ENCODE measurements around the gene PSIP1. TPM values are rescaled to one million over a fixed set of nuclear protein-coding genes. Genes with fewer than 3 reads are reported as not detected.
A peak's percentile ranks its signal among the peaks of the same experiment; 100 is the strongest.

The PSIP1 gene
- 100 to 1,000 TPM in 4 of 5 experiments, 10 to 100 TPM in 1; 97.8 to 213 (median 120) TPM for total RNA-seq
- 100 to 1,000 TPM; 139 to 155 TPM for polyA plus RNA-seq
- 242 reads per million, percentile 94 among the genes with 10 or more reads in this experiment for total RNA-seq

DNA sequence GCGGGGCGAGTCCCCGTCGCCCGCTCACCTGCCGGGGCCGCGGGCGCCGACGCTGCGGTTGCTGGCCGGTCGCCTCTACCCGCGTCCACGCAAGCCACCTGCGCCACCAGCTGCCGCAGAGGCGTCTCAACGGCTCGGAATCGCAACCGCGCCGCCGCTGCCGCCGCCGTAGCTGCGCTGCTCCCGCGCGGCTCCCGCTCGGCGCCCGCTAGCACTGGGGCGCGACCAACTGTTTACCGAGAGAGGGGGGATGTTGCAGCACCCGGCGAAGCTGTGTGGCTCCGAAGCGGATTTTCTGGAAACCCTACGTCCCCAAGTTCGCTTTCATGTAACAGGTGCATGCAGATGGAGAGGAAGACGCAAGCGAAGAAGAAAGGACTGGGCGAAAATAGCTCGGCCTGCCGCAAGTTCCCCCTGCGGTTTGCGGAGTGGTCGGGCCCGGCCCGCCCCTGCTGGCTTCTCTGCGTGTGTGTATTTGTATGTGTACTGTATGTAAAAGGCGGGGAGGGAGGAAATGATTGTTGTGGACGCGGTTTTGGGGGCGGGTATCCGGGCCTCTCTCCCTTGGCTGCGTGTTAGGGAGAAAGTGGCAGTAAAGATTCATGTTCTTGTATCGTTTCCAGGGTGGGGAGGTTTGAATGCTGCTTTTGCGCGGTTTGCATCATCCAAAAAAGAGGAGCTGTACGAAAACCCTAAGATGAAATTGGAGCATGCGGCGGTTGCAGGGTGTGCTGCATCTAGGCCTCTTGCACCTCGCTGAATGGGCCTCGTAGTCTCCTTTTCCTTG, at the start of gene PSIP1:
Gene PSIP1, minus strand, starts transcription at position 182 of the 787 bp plus-strand sequence. CDS start 782 bp downstream, outside the sequence.
- Mint-ChIP-seq H3K36me3 (peaks cover 3 to 31% (median 22%) of the 10 kb centered on the region in 5 donors), H3K9me3 (peaks cover 0 to 9% (median 0%) of the 10 kb centered on the region in 11 donors), H3K4me3 (peak within 1 kb of the TSS; percentile 90 to 99 (median 95)), H3K27me3 (no peaks in the 10 kb centered on the region), H3K27ac (peak within 1 kb of the TSS; percentile 96 to 100 (median 99)), H3K4me1 (peaks cover 44 to 82% (median 66%) of the 10 kb centered on the region in 7 donors)
- Histone ChIP-seq H3K36me3 (ENCODE audit: control insufficient read depth in 2 of 3, insufficient read depth in 3 of 3, low read length in 3 of 3) (peaks cover 0 to 5% (median under 1%) of the 10 kb centered on the region in 3 experiments), H3K27me3 (ENCODE audit: control insufficient read depth in 2 of 2, insufficient read depth in 2 of 2, low read length in 2 of 2) (no peaks in the 10 kb centered on the region), H3K27ac (ENCODE audit: low read depth, low read length) (peak within 1 kb of the TSS; percentile 88), H3K4me3 (ENCODE audit: low read length) (peak within 1 kb of the TSS; percentile 88), H3K9me3 (ENCODE audit: control insufficient read depth in 2 of 3, low read length in 3 of 3) (no peaks in the 10 kb centered on the region), H3K4me1 (ENCODE audit: control insufficient read depth in 2 of 2, insufficient read depth in 2 of 2, low read length in 2 of 2) (peaks cover 19 to 39% of the 10 kb centered on the region in 2 donors)
- POLR2A ChIA-PET = interaction anchor here (0.7 to 5.7 kb wide), 34 partner anchors 9 to 240 kb away, joined by 3 to 84 read pairs (median 5); partner anchors contain the start of genes CCDC171, SNAPC3 and TTC39B
- intact Hi-C loops (cut with micrococcal nuclease) = loop anchor here (1.0 to 10.0 kb wide), 12 partner anchors 9 to 214 kb away; partner anchors contain the start of genes CCDC171 (in 1 of the 2), SNAPC3 (in 1 of the 2) and TTC39B (in 1 of the 2)
- ATAC-seq (peak; percentile 91), DNase-seq (peak; percentile 82 to 96 (median 94))
- CTCF ChIA-PET = interaction anchor here (0.6 to 1.5 kb wide), 7 partner anchors 15 to 217 kb away, joined by 3 read pairs; no protein-coding TSS in a partner anchor

DNA sequence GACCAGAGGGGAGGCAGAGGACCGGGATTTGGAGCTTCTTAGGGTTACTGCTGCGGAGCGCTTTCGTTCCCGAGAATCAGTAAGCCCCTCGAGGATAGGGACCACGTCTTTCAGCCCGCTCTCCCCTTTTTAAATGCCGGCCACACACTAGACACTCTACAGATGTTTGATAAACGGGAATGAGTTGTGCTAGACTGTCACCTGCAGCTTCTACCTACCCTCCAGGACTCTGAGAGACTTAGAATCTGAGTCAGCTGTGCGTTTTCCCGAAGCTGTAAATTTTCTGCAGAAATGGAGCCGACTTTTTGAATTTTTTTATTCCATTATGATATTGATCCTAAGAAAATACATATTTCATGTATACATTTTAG, 42.7 kb upstream of the PSIP1 start:
- H3K4me1 Mint-ChIP-seq = peaks cover 0 to 23% (median 12%) of the 10 kb centered on the region in 7 donors
- H3K36me3 ChIP-seq (ENCODE audit: control insufficient read depth in 2 of 3, insufficient read depth in 3 of 3, low read length in 3 of 3) = no peaks in the 10 kb centered on the region
- H3K27me3 ChIP-seq (ENCODE audit: control insufficient read depth in 2 of 2, insufficient read depth in 2 of 2, low read length in 2 of 2) = no peaks in the 10 kb centered on the region
- intact Hi-C loops (cut with micrococcal nuclease) = loop anchor here (1.0 to 10.0 kb wide), 11 partner anchors 43 to 1231 kb away; partner anchors contain the start of genes PSIP1 (in 1 of the 2), SNAPC3 (in 1 of the 2) and TTC39B (in 1 of the 2)
- H3K4me3 ChIP-seq (ENCODE audit: low read length) = peak overlapping the region; percentile 65
- H3K27ac Mint-ChIP-seq = peak overlapping the region in 5 of 9 donors; percentile 55 to 91 (median 82)
- peak overlapping the region; percentile 66 for H3K27ac ChIP-seq (ENCODE audit: low read depth, low read length)
- DNase-seq (peak in 2 of 9 donors; percentile 10 to 11), ATAC-seq (no peak)
- H3K36me3 Mint-ChIP-seq = no peaks in the 10 kb centered on the region
- peaks cover 0 to 1% (median 0%) of the 10 kb centered on the region in 11 donors for H3K9me3 Mint-ChIP-seq
- peaks cover 0 to 11% of the 10 kb centered on the region in 2 donors for H3K4me1 ChIP-seq (ENCODE audit: control insufficient read depth in 2 of 2, insufficient read depth in 2 of 2, low read length in 2 of 2)
- peak overlapping the region; percentile 88 to 97 (median 94) for H3K4me3 Mint-ChIP-seq
- POLR2A ChIA-PET = interaction anchor here (0.6 to 8.3 kb wide), 7 partner anchors 13 to 260 kb away, joined by 3 to 84 read pairs (median 4); partner anchors contain the start of genes PSIP1 and SNAPC3
- H3K9me3 ChIP-seq (ENCODE audit: control insufficient read depth in 2 of 3, low read length in 3 of 3) = no peaks in the 10 kb centered on the region
- H3K27me3 Mint-ChIP-seq = peaks cover 0 to 39% (median 0%) of the 10 kb centered on the region in 5 donors
- CTCF ChIA-PET = interaction anchor here (0.6 to 1.8 kb wide), 4 partner anchors 43 to 70 kb away, joined by 3 to 7 read pairs (median 3); partner anchors contain the start of gene PSIP1

- Histone ChIP-seq H3K9me3 (ENCODE audit: control insufficient read depth in 2 of 3, low read length in 3 of 3) (no peaks in the 10 kb centered on the region), H3K27me3 (ENCODE audit: control insufficient read depth in 2 of 2, insufficient read depth in 2 of 2, low read length in 2 of 2) (no peaks in the 10 kb centered on the region), H3K4me1 (ENCODE audit: control insufficient read depth in 2 of 2, insufficient read depth in 2 of 2, low read length in 2 of 2) (peaks cover 0 to 11% of the 10 kb centered on the region in 2 donors), H3K27ac (ENCODE audit: low read depth, low read length) (peak within 1 kb of the TSS; percentile 66), H3K4me3 (ENCODE audit: low read length) (peak within 1 kb of the TSS; percentile 65), H3K36me3 (ENCODE audit: control insufficient read depth in 2 of 3, insufficient read depth in 3 of 3, low read length in 3 of 3) (no peaks in the 10 kb centered on the region)
- peaks cover 0 to 1% (median 0%) of the 10 kb centered on the region in 11 donors for H3K9me3 Mint-ChIP-seq
- ATAC-seq (peak; percentile 92), DNase-seq (peak; percentile 80 to 89 (median 85))
- peaks cover 0 to 23% (median 12%) of the 10 kb centered on the region in 7 donors for H3K4me1 Mint-ChIP-seq
- H3K27me3 Mint-ChIP-seq = peaks cover 0 to 39% (median 0%) of the 10 kb centered on the region in 5 donors
- ChIA-PET POLR2A (interaction anchor here (0.6 to 8.3 kb wide), 11 partner anchors 10 to 259 kb away, joined by 3 to 84 read pairs (median 3); partner anchors contain the start of genes PSIP1 and SNAPC3), CTCF (interaction anchor here (0.6 to 1.8 kb wide), 6 partner anchors 9 to 69 kb away, joined by 3 to 7 read pairs (median 4); partner anchors contain the start of gene PSIP1)
- intact Hi-C loops (cut with micrococcal nuclease) = loop anchor here (1.0 to 10.0 kb wide), 12 partner anchors 42 to 1231 kb away; partner anchors contain the start of genes PSIP1 (in 1 of the 2), SNAPC3 (in 1 of the 2) and TTC39B (in 1 of the 2)
- no peaks in the 10 kb centered on the region for H3K36me3 Mint-ChIP-seq
- peak within 1 kb of the TSS; percentile 88 to 97 (median 94) for H3K4me3 Mint-ChIP-seq
- peak within 1 kb of the TSS; percentile 73 to 93 (median 86) for H3K27ac Mint-ChIP-seq
Observed at GRCh38 chr9:15552636-15553527, 42.1 kb upstream of the PSIP1 start, which contains the start of gene CCDC171. Gene CCDC171, plus strand, starts transcription at chr9:15553043. Its CDS starts 11,046 bp downstream, at chr9:15564089.

- no peaks in the 10 kb centered on the region for H3K36me3 ChIP-seq (ENCODE audit: control insufficient read depth in 2 of 3, insufficient read depth in 3 of 3, low read length in 3 of 3)
- intact Hi-C loops (cut with micrococcal nuclease) = loop anchor here (5.0 to 10.0 kb wide), 4 partner anchors 62 to 1227 kb away; no protein-coding TSS in a partner anchor
- H3K9me3 Mint-ChIP-seq = peaks cover 0 to 3% (median 0%) of the 10 kb centered on the region in 11 donors
- peaks cover 0 to 11% of the 10 kb centered on the region in 2 donors for H3K4me1 ChIP-seq (ENCODE audit: control insufficient read depth in 2 of 2, insufficient read depth in 2 of 2, low read length in 2 of 2)
- POLR2A ChIA-PET = interaction anchor here (8.3 kb wide), 1 partner anchor 37 kb away, joined by 84 read pairs; the partner anchor contains the start of gene PSIP1
- peaks cover 2 to 32% (median 3%) of the 10 kb centered on the region in 5 donors for H3K27me3 Mint-ChIP-seq
- H3K4me3 ChIP-seq (ENCODE audit: low read length) = no peak overlapping the region
- no peaks in the 10 kb centered on the region for H3K9me3 ChIP-seq (ENCODE audit: control insufficient read depth in 2 of 3, low read length in 3 of 3)
- no peak overlapping the region for H3K27ac Mint-ChIP-seq
- H3K4me3 Mint-ChIP-seq = no peak overlapping the region
- H3K36me3 Mint-ChIP-seq = no peaks in the 10 kb centered on the region
- H3K4me1 Mint-ChIP-seq = peaks cover 0 to 23% (median 11%) of the 10 kb centered on the region in 7 donors
- no peaks in the 10 kb centered on the region for H3K27me3 ChIP-seq (ENCODE audit: control insufficient read depth in 2 of 2, insufficient read depth in 2 of 2, low read length in 2 of 2)
- no peak overlapping the region for H3K27ac ChIP-seq (ENCODE audit: low read depth, low read length)
- CTCF ChIA-PET = no interaction called here
- no peak for ATAC-seq
- DNase-seq = no peak
Observed at GRCh38 chr9:15549611-15550010, 38.8 kb upstream of the PSIP1 start.

GRCh38 chr9:15543047-15543813, 32.5 kb upstream of the PSIP1 start:
- H3K4me3 ChIP-seq (ENCODE audit: low read length) = no peak overlapping the region

More at GRCh38 chr9:15543047-15543813, 32.5 kb upstream of the PSIP1 start:
- Mint-ChIP-seq H3K36me3 (no peaks in the 10 kb centered on the region), H3K27me3 (peaks cover 4 to 21% (median 9%) of the 10 kb centered on the region in 5 donors), H3K4me3 (no peak overlapping the region), H3K4me1 (no peaks in the 10 kb centered on the region), H3K9me3 (peaks cover 0 to 4% (median 0%) of the 10 kb centered on the region in 11 donors), H3K27ac (no peak overlapping the region)
- Histone ChIP-seq H3K27me3 (ENCODE audit: control insufficient read depth in 2 of 2, insufficient read depth in 2 of 2, low read length in 2 of 2) (no peaks in the 10 kb centered on the region), H3K9me3 (ENCODE audit: control insufficient read depth in 2 of 3, low read length in 3 of 3) (no peaks in the 10 kb centered on the region), H3K27ac (ENCODE audit: low read depth, low read length) (no peak overlapping the region), H3K4me1 (ENCODE audit: control insufficient read depth in 2 of 2, insufficient read depth in 2 of 2, low read length in 2 of 2) (no peaks in the 10 kb centered on the region), H3K36me3 (ENCODE audit: control insufficient read depth in 2 of 3, insufficient read depth in 3 of 3, low read length in 3 of 3) (no peaks in the 10 kb centered on the region)
- peak; percentile 45 for ATAC-seq
- intact Hi-C loops (cut with micrococcal nuclease) = no loop called here
- ChIA-PET CTCF (no interaction called here), POLR2A (no interaction called here)
- DNase-seq = no peak

All from naive thymus-derived CD4-positive, alpha-beta T cell (primary cell).